Parathyroid adenoma (tissue), 2 donors: Measurements from ENCODE around the gene DCP1B.
A peak's percentile ranks its signal among the peaks of the same experiment; 100 is the strongest.

Experiments used
- H2AFZ ChIP-seq: fragments of 300-600 bp; sonication (generic); one replicate; pipeline ENCODE4 v1.7.0; 2017; ENCODE audit warnings: antibody characterized with exemption, mild to moderate bottlenecking
- H3K27ac ChIP-seq: fragments of 300-600 bp; sonication (generic); one replicate; pipeline ENCODE4 v1.7.0; 2017
- H3K27me3 ChIP-seq: fragments of 300-600 bp; sonication (generic); one replicate; pipeline ENCODE4 v1.7.0; 2017; ENCODE audit warnings: low read length; ENCODE audit not compliant: control insufficient read depth, insufficient read depth
- H3K36me3 ChIP-seq: fragments of 300-600 bp; sonication (generic); one replicate; pipeline ENCODE4 v1.7.0; 2017; ENCODE audit warnings: low read length; ENCODE audit not compliant: control insufficient read depth, insufficient read depth
- H3K4me1 ChIP-seq: fragments of 300-600 bp; sonication (generic); one replicate; pipeline ENCODE4 v1.7.0; 2017; ENCODE audit warnings: control low read depth
- H3K4me2 ChIP-seq: fragments of 300-600 bp; sonication (generic); one replicate; pipeline ENCODE4 v1.7.0; 2017; ENCODE audit warnings: low read length
- H3K4me3 ChIP-seq: fragments of 300-600 bp; sonication (generic); one replicate; pipeline ENCODE4 v1.7.0; 2017; ENCODE audit warnings: low read depth, low read length
- H3K79me2 ChIP-seq: fragments of 300-600 bp; sonication (generic); one replicate; pipeline ENCODE4 v1.7.0; 2017; ENCODE audit warnings: control low read depth
- H3K9ac ChIP-seq: fragments of 300-600 bp; sonication (generic); one replicate; pipeline ENCODE4 v1.7.0; 2017; ENCODE audit warnings: mild to moderate bottlenecking
- H3K9me3 ChIP-seq: fragments of 300-600 bp; sonication (generic); one replicate; pipeline ENCODE4 v1.7.0; 2017; ENCODE audit warnings: low read length; ENCODE audit not compliant: control insufficient read depth
- CTCF ChIP-seq: fragments of 300-600 bp; sonication (generic); IDR thresholded peaks from one replicate; pipeline ENCODE4 v1.7.0; 2017; ENCODE audit warnings: antibody characterized with exemption, mild to moderate bottlenecking
- donor health status: primary hyperparathyroidism.

Gene DCP1B

GRCh38 chr12:2013527-2014223, 9.4 kb upstream of the DCP1B start:
- Histone ChIP-seq H3K9ac (no peak overlapping the region), H3K27ac (peak overlapping the region; percentile 18), H2AFZ (peak overlapping the region; percentile 65), H3K36me3 (no peaks in the 10 kb centered on the region), H3K4me1 (peaks cover 14% of the 10 kb centered on the region), H3K79me2 (no peaks in the 10 kb centered on the region), H3K4me3 (no peak overlapping the region), H3K4me2 (no peak overlapping the region), H3K27me3 (no peaks in the 10 kb centered on the region), H3K9me3 (no peaks in the 10 kb centered on the region)
- no peak for TF ChIP-seq CTCF

GRCh38 chr12:2013086-2013485, 8.8 kb upstream of the DCP1B start:
- H3K27me3 ChIP-seq, result no peaks in the 10 kb centered on the region
- H3K4me3 ChIP-seq, result no peak overlapping the region
- TF ChIP-seq CTCF, result no peak
- no peak overlapping the region for H3K9ac ChIP-seq
- peak overlapping the region; percentile 65 for H2AFZ ChIP-seq
- H3K79me2 ChIP-seq, result no peaks in the 10 kb centered on the region
- no peak overlapping the region for H3K4me2 ChIP-seq
- H3K27ac ChIP-seq, result peak overlapping the region; percentile 18
- no peaks in the 10 kb centered on the region for H3K9me3 ChIP-seq
- peaks cover 14% of the 10 kb centered on the region for H3K4me1 ChIP-seq
- no peaks in the 10 kb centered on the region for H3K36me3 ChIP-seq

- no peaks in the 10 kb centered on the region for H3K36me3 ChIP-seq
- TF ChIP-seq CTCF, result no peak
- H3K9me3 ChIP-seq, result no peaks in the 10 kb centered on the region
- no peak overlapping the region for H2AFZ ChIP-seq
- no peak overlapping the region for H3K4me2 ChIP-seq
- H3K27me3 ChIP-seq, result no peaks in the 10 kb centered on the region
- peaks cover 14% of the 10 kb centered on the region for H3K4me1 ChIP-seq
- H3K4me3 ChIP-seq, result no peak overlapping the region
- no peaks in the 10 kb centered on the region for H3K79me2 ChIP-seq
- H3K9ac ChIP-seq, result no peak overlapping the region
- H3K27ac ChIP-seq, result no peak overlapping the region
Observed at GRCh38 chr12:2011643-2012607, 7.7 kb upstream of the DCP1B start.

DNA sequence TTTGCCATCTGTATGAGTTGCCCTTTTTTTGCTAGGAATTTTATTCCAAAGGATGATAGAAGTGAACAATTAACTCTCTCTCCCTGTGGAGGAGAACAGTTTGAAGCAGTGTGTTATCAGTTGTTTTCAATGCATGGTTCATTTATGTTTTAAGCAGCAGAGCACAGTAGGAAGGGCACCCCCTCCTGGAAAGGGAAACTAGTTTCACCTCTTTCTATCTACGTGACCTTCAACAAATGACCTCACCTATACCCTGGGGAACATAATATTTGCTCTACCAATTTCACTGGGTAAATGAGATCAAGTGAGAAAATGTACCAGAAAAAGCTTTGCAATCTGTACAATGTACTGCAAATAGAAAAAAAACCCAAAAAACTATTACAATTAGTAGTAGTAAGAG, 5.4 kb upstream of the DCP1B start:
- no peak for TF ChIP-seq CTCF
- H3K4me1 ChIP-seq, result peaks cover 18% of the 10 kb centered on the region
- no peaks in the 10 kb centered on the region for H3K79me2 ChIP-seq
- no peak overlapping the region for H3K4me3 ChIP-seq
- no peak overlapping the region for H3K9ac ChIP-seq
- no peak overlapping the region for H3K4me2 ChIP-seq
- no peaks in the 10 kb centered on the region for H3K36me3 ChIP-seq
- no peak overlapping the region for H2AFZ ChIP-seq
- no peaks in the 10 kb centered on the region for H3K9me3 ChIP-seq
- no peak overlapping the region for H3K27ac ChIP-seq
- no peaks in the 10 kb centered on the region for H3K27me3 ChIP-seq
